CD14-positive monocyte (primary cell): ENCODE measurements around the gene TRAT1. TPM values are rescaled to one million over a fixed set of nuclear protein-coding genes. Genes with fewer than 3 reads are reported as not detected.

Experiments used
- DNase-seq, 3 donors: peaks; one replicate each; pipeline ENCODE4 v3.0.0-alpha.2; 2011 to 2022
- H2AFZ ChIP-seq: 2 replicates; pipeline ENCODE4 v1.6.0; 2012; ENCODE audit warnings: mild to moderate bottlenecking, low read depth, low read length, inconsistent platforms; ENCODE audit not compliant: insufficient read depth, poor library complexity, severe bottlenecking
- H3K27ac ChIP-seq, 2 donors: 1 replicate in 1 of 2; 2 replicates in 1 of 2; pipeline ENCODE4 v1.5.1; 2012 to 2013; ENCODE audit warnings: low read length in 2 of 2, control low read depth in 1 of 2, inconsistent platforms in 1 of 2, low read depth in 1 of 2, mild to moderate bottlenecking in 1 of 2
- H3K27me3 ChIP-seq, 2 donors: one replicate each; pipeline versions ENCODE4 v1.6.0 to v1.6.1; 2011 to 2013; ENCODE audit warnings: low read length in 2 of 2; ENCODE audit not compliant: control insufficient read depth in 2 of 2, insufficient read depth in 2 of 2
- H3K36me3 ChIP-seq, 2 donors: replicated peaks in 1 of 2; 1 replicate in 1 of 2; 2 replicates in 1 of 2; pipeline versions ENCODE4 v1.5.1 to v1.6.1; 2012 to 2013; ENCODE audit warnings: low read length in 2 of 2, control low read depth in 1 of 2, inconsistent platforms in 1 of 2, mild to moderate bottlenecking in 1 of 2; ENCODE audit not compliant: insufficient read depth in 2 of 2, control insufficient read depth in 1 of 2
- H3K4me1 ChIP-seq, 2 donors: 1 replicate in 1 of 2; 2 replicates in 1 of 2; pipeline versions ENCODE4 v1.5.1 to v1.6.1; 2012 to 2013; ENCODE audit warnings: low read length in 2 of 2, control low read depth in 1 of 2, inconsistent platforms in 1 of 2, mild to moderate bottlenecking in 1 of 2, moderate library complexity in 1 of 2; ENCODE audit not compliant: insufficient read depth in 2 of 2, control insufficient read depth in 1 of 2
- H3K4me2 ChIP-seq: replicated peaks from 2 replicates; pipeline ENCODE3; 2012; ENCODE audit warnings: low read length, moderate library complexity, mild to moderate bottlenecking; ENCODE audit not compliant: poor library complexity, severe bottlenecking; ENCODE audit errors: extremely low read depth
- H3K4me3 ChIP-seq, 3 experiments: fragments of 200-600 bp in 1 of 3; sonication (generic) in 1 of 3; replicated peaks in 1 of 3; 1 replicate in 2 of 3; 2 replicates in 1 of 3; pipeline ENCODE4 v1.5.1; 2011 to 2013; ENCODE audit warnings: low read length in 3 of 3, mild to moderate bottlenecking in 3 of 3, control low read depth in 2 of 3, low read depth in 2 of 3, inconsistent platforms in 1 of 3, moderate library complexity in 1 of 3
- H3K79me2 ChIP-seq: 2 replicates; pipeline ENCODE4 v1.6.0; 2012; ENCODE audit warnings: mild to moderate bottlenecking, control low read depth, inconsistent platforms, low read length, moderate library complexity; ENCODE audit not compliant: insufficient read depth
- H3K9ac ChIP-seq: 2 replicates; pipeline ENCODE4 v1.6.0; 2017; ENCODE audit warnings: low read length, mild to moderate bottlenecking; ENCODE audit not compliant: insufficient read depth, poor library complexity, severe bottlenecking
- H3K9me3 ChIP-seq, 2 donors: replicated peaks in 1 of 2; 1 replicate in 1 of 2; 2 replicates in 1 of 2; pipeline versions ENCODE4 v1.5.1 to v1.6.1; 2012 to 2013; ENCODE audit warnings: low read length in 2 of 2, control low read depth in 1 of 2; ENCODE audit not compliant: control insufficient read depth in 1 of 2, insufficient read depth in 1 of 2
- H4K20me1 ChIP-seq: 2 replicates; pipeline ENCODE4 v1.6.0; 2012; ENCODE audit warnings: mild to moderate bottlenecking, low read length, control low read depth, moderate library complexity; ENCODE audit not compliant: insufficient read depth
- H3K27ac Mint-ChIP-seq, 7 donors: one replicate each; pipeline ENCODE4 v1.8.0; 2020; ENCODE audit warnings: mild to moderate bottlenecking in 7 of 7, mixed read lengths in 7 of 7, moderate library complexity in 6 of 7, inconsistent platforms in 2 of 7
- H3K27me3 Mint-ChIP-seq, 3 donors: one replicate each; pipeline ENCODE4 v1.8.0; 2021 to 2022; ENCODE audit warnings: low read depth in 3 of 3, mild to moderate bottlenecking in 3 of 3, mixed read lengths in 3 of 3, moderate library complexity in 3 of 3, inconsistent platforms in 1 of 3
- H3K36me3 Mint-ChIP-seq, 2 donors: one replicate each; pipeline ENCODE4 v1.8.0; 2020; ENCODE audit warnings: mixed read lengths in 2 of 2, inconsistent platforms in 1 of 2, mild to moderate bottlenecking in 1 of 2
- H3K4me1 Mint-ChIP-seq: one replicate; pipeline ENCODE4 v1.8.0; 2020; ENCODE audit warnings: mild to moderate bottlenecking, mixed read lengths
- H3K4me3 Mint-ChIP-seq, 2 donors: one replicate each; pipeline ENCODE4 v1.8.0; 2020; ENCODE audit warnings: mild to moderate bottlenecking in 2 of 2, mixed read lengths in 2 of 2, moderate library complexity in 1 of 2
- H3K9me3 Mint-ChIP-seq, 7 donors: one replicate each; pipeline ENCODE4 v1.8.0; 2020 to 2022; ENCODE audit warnings: mixed read lengths in 7 of 7, mild to moderate bottlenecking in 6 of 7, moderate library complexity in 6 of 7, inconsistent platforms in 2 of 7
- WGBS: methylation state at CpG from one replicate; pipeline ENCODE4 v1.1.5; 2013; ENCODE audit warnings: missing lambda C conversion rate; ENCODE audit not compliant: insufficient coverage; 5-methylcytosine and 5-hydroxymethylcytosine counted together
- intact Hi-C, 2 donors: fragments of 100-400 bp; cut with micrococcal nuclease; formaldehyde crosslinking; loops; one replicate each; pipeline versions ENCODE4 v1.15.0 to v1.15.1; 2023
- polyA plus RNA-seq, 3 donors: library from polyadenylated mRNA; depleted of rRNA in 1 of 3; unstranded in 2 of 3; stranded (reverse) in 1 of 3; fragments of 300-500 nt in 2 of 3; fragments of >200 nt in 1 of 3; fragmentation: Illumina TruSeq in 2 of 3; gene quantifications; 1 replicate in 2 of 3; 2 replicates in 1 of 3; pipeline ENCODE4 v1.2.3, GENCODE V29; 2012 to 2021
- TF ChIP-seq, protein P1 (sequence below): fragments of 200-600 bp; IDR thresholded peaks from one replicate; pipeline ENCODE4 v1.8.0; 2022; ENCODE audit warnings: antibody characterized with exemption, mild to moderate bottlenecking

TRAT1 gene
- polyA plus RNA-seq, 3 donors: 0.04 to 0.37 (median 0.33) TPM

- intact Hi-C loops: no loop called here
- Histone ChIP-seq H2AFZ (no peak overlapping the region), H3K27me3 (no peaks in the 10 kb centered on the region), H3K9me3 (no peaks in the 10 kb centered on the region), H3K36me3 (no peaks in the 10 kb centered on the region), H3K9ac (no peak overlapping the region), H3K4me1 (no peaks in the 10 kb centered on the region), H3K79me2 (no peaks in the 10 kb centered on the region), H3K27ac (no peak overlapping the region), H3K4me2 (no peak overlapping the region), H3K4me3 (no peak overlapping the region), H4K20me1 (no peaks in the 10 kb centered on the region)
- no peak for DNase-seq
- no peak overlapping the region for H3K4me3 Mint-ChIP-seq
- no peaks in the 10 kb centered on the region for H3K4me1 Mint-ChIP-seq
- TF ChIP-seq, protein P1, sequence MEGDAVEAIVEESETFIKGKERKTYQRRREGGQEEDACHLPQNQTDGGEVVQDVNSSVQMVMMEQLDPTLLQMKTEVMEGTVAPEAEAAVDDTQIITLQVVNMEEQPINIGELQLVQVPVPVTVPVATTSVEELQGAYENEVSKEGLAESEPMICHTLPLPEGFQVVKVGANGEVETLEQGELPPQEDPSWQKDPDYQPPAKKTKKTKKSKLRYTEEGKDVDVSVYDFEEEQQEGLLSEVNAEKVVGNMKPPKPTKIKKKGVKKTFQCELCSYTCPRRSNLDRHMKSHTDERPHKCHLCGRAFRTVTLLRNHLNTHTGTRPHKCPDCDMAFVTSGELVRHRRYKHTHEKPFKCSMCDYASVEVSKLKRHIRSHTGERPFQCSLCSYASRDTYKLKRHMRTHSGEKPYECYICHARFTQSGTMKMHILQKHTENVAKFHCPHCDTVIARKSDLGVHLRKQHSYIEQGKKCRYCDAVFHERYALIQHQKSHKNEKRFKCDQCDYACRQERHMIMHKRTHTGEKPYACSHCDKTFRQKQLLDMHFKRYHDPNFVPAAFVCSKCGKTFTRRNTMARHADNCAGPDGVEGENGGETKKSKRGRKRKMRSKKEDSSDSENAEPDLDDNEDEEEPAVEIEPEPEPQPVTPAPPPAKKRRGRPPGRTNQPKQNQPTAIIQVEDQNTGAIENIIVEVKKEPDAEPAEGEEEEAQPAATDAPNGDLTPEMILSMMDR: no peak
- H3K27me3 Mint-ChIP-seq: no peaks in the 10 kb centered on the region
- H3K9me3 Mint-ChIP-seq: peaks cover 0 to 2% (median 0%) of the 10 kb centered on the region in 7 donors
- 88% methylated on average over 2 of the region's 4 CpGs for WGBS
- no peaks in the 10 kb centered on the region for H3K36me3 Mint-ChIP-seq
- no peak overlapping the region for H3K27ac Mint-ChIP-seq
These were observed 8.5 kb downstream of the TRAT1 start for GRCh38 chr3:108830991-108831614.

DNA sequence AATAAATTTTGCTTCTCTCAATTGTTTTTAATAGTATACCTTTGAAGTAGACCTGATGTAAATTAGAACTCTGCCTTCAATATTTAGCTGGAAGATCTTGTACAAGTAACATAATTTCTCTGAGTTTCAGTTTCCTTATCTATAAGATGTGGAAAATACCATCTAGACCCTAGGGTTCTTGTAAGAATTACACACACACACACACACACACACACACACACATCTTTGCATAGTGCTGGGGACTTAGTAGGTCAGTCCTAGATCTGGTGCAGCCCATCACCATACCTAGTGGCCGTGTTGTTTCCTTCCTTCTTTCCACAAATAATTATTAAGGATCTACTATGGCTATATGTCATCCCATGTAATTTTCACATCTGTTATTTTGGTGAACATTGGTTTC is 11.0 kb downstream of the TRAT1 start:
- Histone ChIP-seq H4K20me1 (no peaks in the 10 kb centered on the region), H3K79me2 (no peaks in the 10 kb centered on the region), H3K4me2 (no peak overlapping the region), H3K9me3 (no peaks in the 10 kb centered on the region), H3K4me3 (no peak overlapping the region), H2AFZ (no peak overlapping the region), H3K36me3 (no peaks in the 10 kb centered on the region), H3K4me1 (no peaks in the 10 kb centered on the region), H3K9ac (no peak overlapping the region), H3K27me3 (no peaks in the 10 kb centered on the region), H3K27ac (no peak overlapping the region)
- Mint-ChIP-seq H3K9me3 (peaks cover 0 to 2% (median 0%) of the 10 kb centered on the region in 7 donors), H3K36me3 (no peaks in the 10 kb centered on the region), H3K4me3 (no peak overlapping the region), H3K4me1 (no peaks in the 10 kb centered on the region), H3K27ac (no peak overlapping the region), H3K27me3 (peaks cover 0 to 1% (median 0%) of the 10 kb centered on the region in 3 donors)
- intact Hi-C loops: no loop called here
- DNase-seq: no peak
- TF ChIP-seq, protein P1: no peak
- 80% methylated on average over 1 of the region's 1 CpG for WGBS
